HG02885 (cell line): ENCODE data around the gene AQP1.
A peak's percentile ranks its signal among the peaks of the same experiment; 100 is the strongest.

Source experiments
- ATAC-seq: cut with Tn5 transposase; IDR thresholded peaks from one replicate; pipeline ENCODE4 v1.9.1; 2021; ENCODE audit warnings: mild to moderate bottlenecking; ENCODE audit not compliant: unreplicated experiment, poor library complexity

The AQP1 gene

GRCh38 chr7:30969604-30969970, 57.9 kb downstream of the AQP1 start:
- no peak for ATAC-seq

- ATAC-seq = no peak
Observed at GRCh38 chr7:30970074-30970473, 58.4 kb downstream of the AQP1 start.

- ATAC-seq = no peak
Observed at GRCh38 chr7:30970594-30971094, 59.0 kb downstream of the AQP1 start.

GRCh38 chr7:30971440-30971839, 59.8 kb downstream of the AQP1 start:
- ATAC-seq = no peak

- ATAC-seq = no peak
Observed at GRCh38 chr7:30971840-30972563, 60.3 kb downstream of the AQP1 start.

GRCh38 chr7:30973292-30973691, 61.6 kb downstream of the AQP1 start:
- ATAC-seq = no peak

GRCh38 chr7:30973791-30974604, 62.3 kb downstream of the AQP1 start:
- ATAC-seq = no peak

- peak; percentile 96 for ATAC-seq
Observed at GRCh38 chr7:30974605-30975255, 63.1 kb downstream of the AQP1 start.
